Pancreas (tissue), 10 donors: ENCODE measurements around the gene LILRB3. TPM values are rescaled to one million over a fixed set of nuclear protein-coding genes. Genes with fewer than 3 reads are reported as not detected.
"Not testable (repeated sequence)": the region's sequence is repeated elsewhere in the genome, so short reads cannot be mapped to it uniquely, and the experiment has no call there.

Experiments
- ATAC-seq, 4 donors: fragments of 200-7000 bp; cut with Tn5 transposase; one replicate each; pipeline versions ENCODE4 v1.8.0 to v1.9.1; 2020; ENCODE audit warnings: mild to moderate bottlenecking in 4 of 4, moderate library complexity in 4 of 4
- DNase-seq, 6 donors: peaks; one replicate each; pipeline ENCODE4 v3.0.0-alpha.2; 2020
- FAIRE-seq: peaks from 2 replicates; lab custom pipeline; 2012; peaks lifted over from hg19 to GRCh38; lab: Jason Lieb, UNC
- H3K27ac ChIP-seq, 4 donors: fragments of 200-600 bp; sonication (generic); 1 replicate in 3 of 4; 2 replicates in 1 of 4; pipeline versions ENCODE4 v1.5.0 to v1.8.0; 2020
- H3K27me3 ChIP-seq, 4 donors: fragments of 200-600 bp; one replicate each; pipeline ENCODE4 v1.8.0; 2021
- H3K36me3 ChIP-seq, 3 donors: fragments of 200-600 bp; sonication (generic) in 1 of 3; one replicate each; pipeline versions ENCODE4 v1.5.0 to v1.8.0; 2020 to 2021
- H3K4me1 ChIP-seq, 3 donors: fragments of 200-600 bp; one replicate each; pipeline ENCODE4 v1.8.0; 2021
- H3K4me3 ChIP-seq, 4 donors: fragments of 200-600 bp; sonication (generic) in 2 of 4; one replicate each; pipeline versions ENCODE4 v1.5.0 to v1.8.0; 2020 to 2021
- H3K9me3 ChIP-seq, 4 donors: fragments of 200-600 bp; one replicate each; pipeline ENCODE4 v1.8.0; 2021
- CTCF ChIP-seq, 4 donors: fragments of 200-600 bp; sonication (generic) in 3 of 4; IDR thresholded peaks; one replicate each; pipeline versions ENCODE4 v1.5.0 to v1.8.0; 2021; ENCODE audit warnings: antibody characterized with exemption in 4 of 4
- WGBS, 2 donors: extraction: QIAGEN DNeasy Blood & Tissue Kit; methylation state at CpG; one replicate each; pipeline ENCODE4 v1.1.7; 2013; 5-methylcytosine and 5-hydroxymethylcytosine counted together
- intact Hi-C, 3 donors: fragments of 100-400 bp; cut with DNase I; formaldehyde crosslinking; loops; one replicate each; pipeline versions ENCODE4 v1.11.1 to v1.14.2; 2022
- polyA plus RNA-seq, 2 donors: library from polyadenylated mRNA; stranded (reverse); fragments of 200-250 nt; gene quantifications; one replicate each; pipeline ENCODE4 v1.2.3, GENCODE V29; 2013
- total RNA-seq, 6 donors: library from RNA; stranded (reverse); fragmentation: NEBNext Ultra II Directional in 4 of 6; extraction: Animal tissue kit (Norgen Biotek cat#: 25700) in 4 of 6; gene quantifications; one replicate each; pipeline versions ENCODE4 v1.2.1 to v1.2.4, GENCODE V29; 2021 to 2023
- donor health status: healthy with polysubstance abuse.
- donor health status: DM: no; HTN: no; CAD: no; lungs with moderate emphysema.
- donor health status: DM: no; HTN: no; CAD: no.
- donor health status: control.
- donor health status: control.
- donor health status: Bipolar disorder and iron deficiency.
- donor health status: DM: yes; HTN: yes; CAD: no.
- donor health status: DM: no; HTN: no; CAD: no.
- donor health status: DM: no; HTN: no; CAD: no.
- donor health status: DM: yes; HTN: yes; CAD: no.

Gene LILRB3
- total and polyA plus RNA-seq, 8 donors = 0.47 to 5.6 (median 1.8) TPM

- DNase-seq = peak in 2 of 6 donors; percentile 45 to 67
- intact Hi-C loops = no loop called here
- WGBS, 2 donors = 69 to 72% methylated on average over 11 of the region's 11 CpGs
- H3K27me3 ChIP-seq = no peaks in the 10 kb centered on the region
- no peaks in the 10 kb centered on the region for H3K9me3 ChIP-seq
- no peaks in the 10 kb centered on the region for H3K36me3 ChIP-seq
- no peak overlapping the region for H3K4me3 ChIP-seq
- no peak overlapping the region for H3K27ac ChIP-seq
- no peak for TF ChIP-seq CTCF (IDR thresholded peaks at IDR 0.05)
- H3K4me1 ChIP-seq = peaks cover 10 to 25% (median 25%) of the 10 kb centered on the region in 3 donors
- no peak for FAIRE-seq
- ATAC-seq = no peak
Measured at GRCh38 chr19:54183431-54183830, 39.4 kb downstream of the LILRB3 start.

GRCh38 chr19:54181894-54182293 lies 40.9 kb downstream of the LILRB3 start:
- not testable (repeated sequence) for FAIRE-seq, ATAC-seq
- 90 to 91% methylated on average over 3 of the region's 3 CpGs for WGBS, 2 donors

GRCh38 chr19:54180691-54181091 lies 42.1 kb downstream of the LILRB3 start:
- no peak for FAIRE-seq
- no peak overlapping the region for H3K27ac ChIP-seq

More at GRCh38 chr19:54181894-54182293, 40.9 kb downstream of the LILRB3 start:
- H3K27me3 ChIP-seq, H3K27ac ChIP-seq, H3K36me3 ChIP-seq, DNase-seq, intact Hi-C loops, H3K9me3 ChIP-seq, H3K4me3 ChIP-seq: not testable (repeated sequence)
- peaks cover under 1 to 12% (median 11%) of the 10 kb centered on the region in 3 donors for H3K4me1 ChIP-seq

GRCh38 chr19:54179921-54180461 lies 42.8 kb downstream of the LILRB3 start:
- DNase-seq = peak in 1 of 6 donors; percentile 63
- no peak for TF ChIP-seq CTCF (IDR thresholded peaks at IDR 0.05)
- no peak overlapping the region for H3K27ac ChIP-seq
- H3K4me1 ChIP-seq = no peaks in the 10 kb centered on the region
- peak; percentile 14 to 82 (median 64) for ATAC-seq
- H3K4me3 ChIP-seq = no peak overlapping the region
- FAIRE-seq = no peak
- WGBS, 2 donors = 60 to 67% methylated on average over 10 of the region's 10 CpGs
- H3K9me3 ChIP-seq = no peaks in the 10 kb centered on the region
- intact Hi-C loops = loop anchor here in 1 of 3 donors (10.0 kb wide), 1 partner anchor 55 kb away; no protein-coding TSS in a partner anchor
- H3K27me3 ChIP-seq = no peaks in the 10 kb centered on the region
- no peaks in the 10 kb centered on the region for H3K36me3 ChIP-seq

More at GRCh38 chr19:54180691-54181091, 42.1 kb downstream of the LILRB3 start:
- no peak for ATAC-seq
- intact Hi-C loops = no loop called here
- Histone ChIP-seq H3K4me1 (peaks cover 0 to 3% (median 2%) of the 10 kb centered on the region in 3 donors), H3K36me3 (no peaks in the 10 kb centered on the region), H3K4me3 (no peak overlapping the region), H3K27me3 (no peaks in the 10 kb centered on the region), H3K9me3 (no peaks in the 10 kb centered on the region)
- DNase-seq = peak in 2 of 6 donors; percentile 34 to 68
- WGBS, 2 donors = 93 to 94% methylated on average over 37 of the region's 37 CpGs
- no peak for TF ChIP-seq CTCF (IDR thresholded peaks at IDR 0.05)

- H3K36me3 ChIP-seq = no peaks in the 10 kb centered on the region
- no peaks in the 10 kb centered on the region for H3K27me3 ChIP-seq
- FAIRE-seq (no peak), ATAC-seq (no peak), DNase-seq (no peak)
- no peak overlapping the region for H3K27ac ChIP-seq
- no peak overlapping the region for H3K4me3 ChIP-seq
- WGBS, 2 donors = 80 to 85% methylated on average over 10 of the region's 10 CpGs
- intact Hi-C loops = loop anchor here in 1 of 3 donors (10.0 kb wide), 1 partner anchor 55 kb away; no protein-coding TSS in a partner anchor
- no peak for TF ChIP-seq CTCF (IDR thresholded peaks at IDR 0.05)
- no peaks in the 10 kb centered on the region for H3K4me1 ChIP-seq
- H3K9me3 ChIP-seq = no peaks in the 10 kb centered on the region
Measured at GRCh38 chr19:54179262-54179852, 43.5 kb downstream of the LILRB3 start.
